Hematopoietic multipotent progenitor cell treated with erythropoietin and hydrocortisone succinate and interleukin-3 and kit ligand, for 6 days (in vitro differentiated cells): ENCODE measurements around the gene MYO15A.

Experiments
- DNase-seq: peaks from one replicate; pipeline ENCODE4 v3.0.0-alpha.2; 2015

MYO15A gene

GRCh38 chr17:18160128-18160856 lies 51.7 kb downstream of the MYO15A start:
- no peak for DNase-seq

GRCh38 chr17:18161207-18162145 lies 52.9 kb downstream of the MYO15A start:
- DNase-seq: no peak

- peak; percentile 60 for DNase-seq
Observed at GRCh38 chr17:18163547-18163946, 55.0 kb downstream of the MYO15A start.

- no peak for DNase-seq
Observed at GRCh38 chr17:18166894-18167293, 58.3 kb downstream of the MYO15A start.

- DNase-seq: no peak
Observed at GRCh38 chr17:18167421-18167820, 58.9 kb downstream of the MYO15A start.

GRCh38 chr17:18172531-18173278 lies 64.1 kb downstream of the MYO15A start:
- DNase-seq: no peak

GRCh38 chr17:18173740-18174139 lies 65.2 kb downstream of the MYO15A start:
- DNase-seq: no peak

- DNase-seq: no peak
Observed at GRCh38 chr17:18176176-18176575, 67.6 kb downstream of the MYO15A start.

GRCh38 chr17:18177133-18177532 lies 68.6 kb downstream of the MYO15A start:
- no peak for DNase-seq

GRCh38 chr17:18177722-18178121 lies 69.2 kb downstream of the MYO15A start:
- DNase-seq: no peak

- no peak for DNase-seq
Observed at GRCh38 chr17:18179196-18179595, 70.6 kb downstream of the MYO15A start.

- no peak for DNase-seq
Observed at GRCh38 chr17:18179804-18180203, 71.2 kb downstream of the MYO15A start.

GRCh38 chr17:18181358-18181757 lies 72.8 kb downstream of the MYO15A start:
- DNase-seq: no peak

GRCh38 chr17:18182110-18182977 lies 73.8 kb downstream of the MYO15A start:
- peak; percentile 47 for DNase-seq

GRCh38 chr17:18182978-18183333 lies 74.4 kb downstream of the MYO15A start:
- peak; percentile 91 for DNase-seq

GRCh38 chr17:18183334-18184142 lies 75.0 kb downstream of the MYO15A start, which contains the start of gene ALKBH5:
TSS of gene ALKBH5 (plus strand) at chr17:18183828. CDS start at chr17:18184244, 416 bp downstream.
- DNase-seq: peak; percentile 100

GRCh38 chr17:18184143-18185031 lies 75.8 kb downstream of the MYO15A start:
- peak; percentile 68 for DNase-seq

- DNase-seq: no peak
Observed at GRCh38 chr17:18185391-18185790, 76.8 kb downstream of the MYO15A start.

GRCh38 chr17:18185832-18186626 lies 77.5 kb downstream of the MYO15A start:
- peak; percentile 33 for DNase-seq
